ENCODE data around the gene ADCY9. TPM values are rescaled to one million over a fixed set of nuclear protein-coding genes. Genes with fewer than 3 reads are reported as not detected.
A peak's percentile ranks its signal among the peaks of the same experiment; 100 is the strongest.
"Not testable (repeated sequence)": the region's sequence is repeated elsewhere in the genome, so short reads cannot be mapped to it uniquely, and the experiment has no call there.

The ADCY9 gene
- total RNA-seq, 4 donors from 2014 or later: 13.1 to 25.1 (median 18.5) TPM

GRCh38 chr16:3952737-3953131 is 163.5 kb downstream of the ADCY9 start:
- TF ChIP-seq POLR2A (IDR thresholded peaks at IDR 0.05): no peak
- TF ChIP-seq, protein P1, sequence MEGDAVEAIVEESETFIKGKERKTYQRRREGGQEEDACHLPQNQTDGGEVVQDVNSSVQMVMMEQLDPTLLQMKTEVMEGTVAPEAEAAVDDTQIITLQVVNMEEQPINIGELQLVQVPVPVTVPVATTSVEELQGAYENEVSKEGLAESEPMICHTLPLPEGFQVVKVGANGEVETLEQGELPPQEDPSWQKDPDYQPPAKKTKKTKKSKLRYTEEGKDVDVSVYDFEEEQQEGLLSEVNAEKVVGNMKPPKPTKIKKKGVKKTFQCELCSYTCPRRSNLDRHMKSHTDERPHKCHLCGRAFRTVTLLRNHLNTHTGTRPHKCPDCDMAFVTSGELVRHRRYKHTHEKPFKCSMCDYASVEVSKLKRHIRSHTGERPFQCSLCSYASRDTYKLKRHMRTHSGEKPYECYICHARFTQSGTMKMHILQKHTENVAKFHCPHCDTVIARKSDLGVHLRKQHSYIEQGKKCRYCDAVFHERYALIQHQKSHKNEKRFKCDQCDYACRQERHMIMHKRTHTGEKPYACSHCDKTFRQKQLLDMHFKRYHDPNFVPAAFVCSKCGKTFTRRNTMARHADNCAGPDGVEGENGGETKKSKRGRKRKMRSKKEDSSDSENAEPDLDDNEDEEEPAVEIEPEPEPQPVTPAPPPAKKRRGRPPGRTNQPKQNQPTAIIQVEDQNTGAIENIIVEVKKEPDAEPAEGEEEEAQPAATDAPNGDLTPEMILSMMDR (IDR thresholded peaks at IDR 0.05): no peak
- intact Hi-C loops (cut with DNase I; ENCODE audit: low total_unique reads): no loop called here
- DNase-seq (ENCODE audit: low spot score in 2 of 2): peak; percentile 60 to 94

GRCh38 chr16:3951861-3952736 is 164.1 kb downstream of the ADCY9 start:
- intact Hi-C loops (cut with DNase I; ENCODE audit: low total_unique reads): no loop called here
- no peak for TF ChIP-seq POLR2A (IDR thresholded peaks at IDR 0.05)
- no peak overlapping the region for H3K4me3 ChIP-seq (ENCODE audit: low read depth, poor library complexity, severe bottlenecking)
- WGBS, 2 donors: 55 to 60% methylated on average over 12 of the region's 12 CpGs
- no peak for DNase-seq (ENCODE audit: low spot score in 2 of 2)

More at GRCh38 chr16:3952737-3953131, 163.5 kb downstream of the ADCY9 start:
- WGBS, 2 donors: 15 to 34% methylated on average over 9 of the region's 9 CpGs
- H3K4me3 ChIP-seq (ENCODE audit: low read depth, poor library complexity, severe bottlenecking): no peak overlapping the region

DNA sequence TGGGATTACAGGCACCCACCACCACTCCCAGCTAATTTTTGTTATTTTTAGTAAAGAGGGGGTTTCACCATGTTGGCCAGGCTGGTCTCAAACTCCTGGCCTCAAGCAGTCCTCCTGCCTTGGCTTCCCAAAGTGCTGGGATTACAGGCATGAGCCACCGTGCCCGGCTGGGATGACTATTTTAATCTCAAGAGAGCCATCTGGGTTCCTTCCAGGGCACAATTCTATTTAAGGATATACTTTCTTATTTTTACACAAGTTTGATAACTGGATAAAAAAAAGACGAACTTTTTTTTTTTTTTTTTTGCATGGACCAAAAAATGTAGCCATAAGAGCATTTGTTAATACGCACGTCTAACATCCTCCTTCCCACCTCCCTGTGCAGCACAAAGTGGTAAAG is 164.9 kb downstream of the ADCY9 start:
- intact Hi-C loops (cut with DNase I; ENCODE audit: low total_unique reads); DNase-seq (ENCODE audit: low spot score in 2 of 2); H3K4me3 ChIP-seq (ENCODE audit: low read depth, poor library complexity, severe bottlenecking): not testable (repeated sequence)
- WGBS, 2 donors: 33 to 46% methylated on average over 5 of the region's 5 CpGs

- no peak overlapping the region for H3K4me3 ChIP-seq (ENCODE audit: low read depth, poor library complexity, severe bottlenecking)
- TF ChIP-seq POLR2A (IDR thresholded peaks at IDR 0.05): no peak
- TF ChIP-seq, protein P1 (IDR thresholded peaks at IDR 0.05): no peak
- intact Hi-C loops (cut with DNase I; ENCODE audit: low total_unique reads): no loop called here
- DNase-seq (ENCODE audit: low spot score in 2 of 2): peak; percentile 69 to 95
- WGBS, 2 donors: 17 to 26% methylated on average over 31 to 32 of the region's 32 CpGs
Observed at GRCh38 chr16:3950343-3951193, 165.7 kb downstream of the ADCY9 start.

DNA sequence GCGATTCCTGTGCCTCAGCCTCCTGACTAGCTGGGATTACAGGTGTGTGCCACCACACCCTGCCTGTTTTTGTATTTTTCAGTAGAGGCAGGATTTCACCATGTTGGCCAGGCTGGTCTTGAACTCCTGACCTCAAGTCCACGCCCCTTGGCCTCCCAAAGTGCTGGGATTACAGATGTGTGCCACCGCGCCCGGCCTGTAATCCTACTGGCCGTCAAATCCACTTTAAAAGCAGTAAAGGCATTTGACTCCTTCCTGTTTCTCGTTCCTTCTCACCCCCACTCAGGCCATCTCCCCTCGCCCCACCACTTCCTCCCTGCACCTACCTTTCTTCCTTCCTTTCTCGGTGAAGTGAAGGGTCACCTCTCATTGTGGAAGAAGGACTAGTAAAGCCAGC is 166.3 kb downstream of the ADCY9 start:
- TF ChIP-seq, protein P1 (IDR thresholded peaks at IDR 0.05): no peak
- TF ChIP-seq POLR2A (IDR thresholded peaks at IDR 0.05): no peak
- 48 to 58% methylated on average over 9 of the region's 9 CpGs for WGBS, 2 donors
- DNase-seq (ENCODE audit: low spot score in 2 of 2): no peak
- intact Hi-C loops (cut with DNase I; ENCODE audit: low total_unique reads): no loop called here
- no peak overlapping the region for H3K4me3 ChIP-seq (ENCODE audit: low read depth, poor library complexity, severe bottlenecking)

DNA sequence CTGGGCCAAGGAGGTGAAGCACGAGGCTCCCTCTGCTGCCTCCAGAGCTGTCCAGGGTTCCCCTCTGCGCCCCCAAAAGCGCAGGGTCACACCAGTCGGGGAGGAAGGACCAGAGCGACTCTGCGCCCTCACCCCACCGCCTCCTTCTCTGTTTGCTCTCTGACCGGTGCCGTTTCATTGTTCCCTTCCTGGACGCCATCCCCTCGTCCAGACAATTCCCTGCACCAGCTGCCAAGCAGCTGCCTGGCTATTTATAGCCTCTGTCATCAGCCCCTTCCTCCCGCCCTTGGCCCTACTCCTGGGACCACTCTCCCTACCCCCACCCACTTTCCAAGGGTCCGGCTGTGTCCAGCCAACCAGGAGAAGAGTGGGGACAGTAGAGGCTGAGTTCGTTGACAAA is 167.0 kb downstream of the ADCY9 start:
- WGBS, 2 donors: 50 to 52% methylated on average over 14 of the region's 14 CpGs
- intact Hi-C loops (cut with DNase I; ENCODE audit: low total_unique reads): no loop called here
- H3K4me3 ChIP-seq (ENCODE audit: low read depth, poor library complexity, severe bottlenecking): no peak overlapping the region
- no peak for TF ChIP-seq POLR2A (IDR thresholded peaks at IDR 0.05)
- TF ChIP-seq, protein P1 (IDR thresholded peaks at IDR 0.05): no peak
- DNase-seq (ENCODE audit: low spot score in 2 of 2): no peak

All from lower leg skin (tissue), 4 donors.